DOHH2 (cell line): ENCODE data around the gene BRICD5.

Source experiments
- H3F3A ChIP-seq: fragments of 200-600 bp; sonication (generic), shearing (Covaris generic); 2 replicates; pipeline ENCODE4 v1.6.0; 2016; ENCODE audit warnings: antibody characterized with exemption, mild to moderate bottlenecking; ENCODE audit not compliant: control insufficient read depth, insufficient read depth
- H3K27ac ChIP-seq: fragments of 200-600 bp; sonication (generic); 2 replicates; pipeline ENCODE4 v1.5.1; 2014; ENCODE audit warnings: low read depth, mild to moderate bottlenecking, low read length, moderate library complexity
- H3K27me3 ChIP-seq: fragments of 200-600 bp; sonication (generic); 2 replicates; pipeline ENCODE4 v1.6.1; 2014; ENCODE audit warnings: mild to moderate bottlenecking, low read length, mixed read lengths; ENCODE audit not compliant: control insufficient read depth
- H3K36me3 ChIP-seq: fragments of 200-600 bp; sonication (generic); 2 replicates; pipeline ENCODE4 v1.6.1; 2014; ENCODE audit warnings: mild to moderate bottlenecking, low read length, moderate library complexity, mixed read lengths; ENCODE audit not compliant: control insufficient read depth
- H3K4me1 ChIP-seq: fragments of 200-600 bp; sonication (generic); 2 replicates; pipeline ENCODE4 v1.6.1; 2014; ENCODE audit warnings: mild to moderate bottlenecking, low read length, mixed read lengths; ENCODE audit not compliant: control insufficient read depth
- H3K4me2 ChIP-seq: fragments of 200-600 bp; sonication (generic); 2 replicates; pipeline ENCODE4 v1.6.0; 2014; ENCODE audit warnings: mild to moderate bottlenecking, low read length, moderate library complexity
- H3K4me3 ChIP-seq: fragments of 200-600 bp; sonication (generic); 2 replicates; pipeline ENCODE4 v1.5.1; 2014; ENCODE audit warnings: mild to moderate bottlenecking, low read length, mixed read lengths
- H3K79me2 ChIP-seq: fragments of 200-600 bp; sonication (generic); 2 replicates; pipeline ENCODE4 v1.6.1; 2014; ENCODE audit warnings: mild to moderate bottlenecking, low read length, mixed read lengths; ENCODE audit not compliant: control insufficient read depth
- H3K9me2 ChIP-seq: fragments of 200-600 bp; sonication (generic); replicated peaks from 2 replicates; pipeline ENCODE4 v1.6.1; 2014; ENCODE audit warnings: mild to moderate bottlenecking, low read length, mixed read lengths; ENCODE audit not compliant: control insufficient read depth
- H3K9me3 ChIP-seq: fragments of 200-600 bp; sonication (generic); 2 replicates; pipeline ENCODE4 v1.6.1; 2014; ENCODE audit warnings: antibody characterized with exemption, low read length, mixed read lengths; ENCODE audit not compliant: control insufficient read depth, insufficient read depth
- H4K20me1 ChIP-seq: fragments of 200-600 bp; sonication (generic); 2 replicates; pipeline ENCODE4 v1.6.0; 2014; ENCODE audit warnings: low read depth, mild to moderate bottlenecking, antibody characterized with exemption, low read length, moderate library complexity; ENCODE audit not compliant: control insufficient read depth, insufficient read depth
- EZH2phosphoT487 ChIP-seq: fragments of 200-600 bp; sonication (generic); IDR thresholded peaks from 2 replicates; pipeline ENCODE4 v1.6.1; 2017; ENCODE audit warnings: borderline replicate concordance, mild to moderate bottlenecking, antibody characterized with exemption, low read length, moderate library complexity, mixed read lengths
- TF ChIP-seq, protein P1 (sequence below): fragments of 200-600 bp; sonication (generic); IDR thresholded peaks from one replicate; pipeline ENCODE4 v1.5.1; 2014; ENCODE audit warnings: antibody characterized with exemption, mild to moderate bottlenecking, low read depth, low read length; ENCODE audit not compliant: poor library complexity, severe bottlenecking

The BRICD5 gene

DNA sequence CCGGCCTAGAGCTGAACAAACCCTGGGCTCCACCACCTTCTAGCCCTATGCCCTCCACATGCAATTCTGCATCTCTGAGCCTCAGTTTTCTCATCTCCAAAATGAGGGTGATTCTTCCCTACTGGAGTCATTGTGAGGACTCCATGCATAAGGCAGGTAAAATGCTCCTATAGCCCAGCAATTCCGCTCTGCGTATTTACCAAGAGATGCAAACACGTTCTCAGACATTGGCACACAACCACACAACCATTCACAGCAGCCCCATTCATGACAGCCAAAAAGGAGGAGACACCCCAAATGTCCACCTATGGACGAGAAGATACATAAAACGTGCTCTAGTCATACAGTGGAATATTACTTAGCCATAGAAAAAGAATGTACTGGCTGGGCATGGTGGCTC, 10.3 kb downstream of the BRICD5 start:
- H3K4me2 ChIP-seq = no peak overlapping the region
- H3K9me2 ChIP-seq = no peaks in the 10 kb centered on the region
- peaks cover 14% of the 10 kb centered on the region for H3K4me1 ChIP-seq
- H3K27ac ChIP-seq = no peak overlapping the region
- H3F3A ChIP-seq = no peaks in the 10 kb centered on the region
- peaks cover 1% of the 10 kb centered on the region; the same call in 1 of the 2 replicates for H4K20me1 ChIP-seq
- no peaks in the 10 kb centered on the region for H3K9me3 ChIP-seq
- TF ChIP-seq, protein P1, sequence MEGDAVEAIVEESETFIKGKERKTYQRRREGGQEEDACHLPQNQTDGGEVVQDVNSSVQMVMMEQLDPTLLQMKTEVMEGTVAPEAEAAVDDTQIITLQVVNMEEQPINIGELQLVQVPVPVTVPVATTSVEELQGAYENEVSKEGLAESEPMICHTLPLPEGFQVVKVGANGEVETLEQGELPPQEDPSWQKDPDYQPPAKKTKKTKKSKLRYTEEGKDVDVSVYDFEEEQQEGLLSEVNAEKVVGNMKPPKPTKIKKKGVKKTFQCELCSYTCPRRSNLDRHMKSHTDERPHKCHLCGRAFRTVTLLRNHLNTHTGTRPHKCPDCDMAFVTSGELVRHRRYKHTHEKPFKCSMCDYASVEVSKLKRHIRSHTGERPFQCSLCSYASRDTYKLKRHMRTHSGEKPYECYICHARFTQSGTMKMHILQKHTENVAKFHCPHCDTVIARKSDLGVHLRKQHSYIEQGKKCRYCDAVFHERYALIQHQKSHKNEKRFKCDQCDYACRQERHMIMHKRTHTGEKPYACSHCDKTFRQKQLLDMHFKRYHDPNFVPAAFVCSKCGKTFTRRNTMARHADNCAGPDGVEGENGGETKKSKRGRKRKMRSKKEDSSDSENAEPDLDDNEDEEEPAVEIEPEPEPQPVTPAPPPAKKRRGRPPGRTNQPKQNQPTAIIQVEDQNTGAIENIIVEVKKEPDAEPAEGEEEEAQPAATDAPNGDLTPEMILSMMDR = no peak
- peaks cover 42% of the 10 kb centered on the region for H3K27me3 ChIP-seq
- no peaks in the 10 kb centered on the region for H3K36me3 ChIP-seq
- H3K79me2 ChIP-seq = no peaks in the 10 kb centered on the region
- no peak overlapping the region for H3K4me3 ChIP-seq

DNA sequence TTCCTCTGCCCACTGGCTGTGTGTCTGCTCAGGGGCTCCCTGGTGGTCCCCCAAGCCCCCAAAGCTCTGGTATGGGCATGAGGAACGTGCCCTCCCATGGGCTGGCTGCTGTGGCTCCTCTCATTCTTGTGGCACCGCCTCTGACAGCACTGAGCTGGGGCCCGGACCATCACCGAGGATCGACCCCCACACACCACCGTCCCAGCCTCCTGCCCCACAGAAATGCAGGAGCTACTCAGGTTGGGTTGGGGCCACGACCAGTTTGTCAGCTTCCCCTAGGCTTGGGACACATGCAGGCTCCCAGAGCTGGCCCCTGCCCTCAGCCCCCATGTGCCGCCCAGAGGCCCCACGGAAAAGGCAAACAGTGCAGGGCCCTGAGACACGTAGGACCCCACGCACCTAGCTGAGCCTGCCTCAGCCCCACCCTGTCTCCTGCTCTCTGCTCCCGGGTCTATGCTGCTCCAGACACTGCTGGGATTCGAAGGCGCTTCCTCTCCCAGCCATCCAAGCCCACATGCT, 11.0 kb downstream of the BRICD5 start:
- peaks cover 5% of the 10 kb centered on the region; the same call in 1 of the 2 replicates for H4K20me1 ChIP-seq
- TF ChIP-seq EZH2phosphoT487 = no peak
- TF ChIP-seq, protein P1 = no peak
- H3K27me3 ChIP-seq = peaks cover 49% of the 10 kb centered on the region
- H3F3A ChIP-seq = no peaks in the 10 kb centered on the region
- peaks cover 14% of the 10 kb centered on the region for H3K4me1 ChIP-seq
- H3K36me3 ChIP-seq = no peaks in the 10 kb centered on the region
- no peaks in the 10 kb centered on the region for H3K9me3 ChIP-seq
- no peak overlapping the region for H3K4me3 ChIP-seq
- no peak overlapping the region for H3K4me2 ChIP-seq
- no peak overlapping the region for H3K27ac ChIP-seq
- no peaks in the 10 kb centered on the region for H3K79me2 ChIP-seq
- H3K9me2 ChIP-seq = no peaks in the 10 kb centered on the region

DNA sequence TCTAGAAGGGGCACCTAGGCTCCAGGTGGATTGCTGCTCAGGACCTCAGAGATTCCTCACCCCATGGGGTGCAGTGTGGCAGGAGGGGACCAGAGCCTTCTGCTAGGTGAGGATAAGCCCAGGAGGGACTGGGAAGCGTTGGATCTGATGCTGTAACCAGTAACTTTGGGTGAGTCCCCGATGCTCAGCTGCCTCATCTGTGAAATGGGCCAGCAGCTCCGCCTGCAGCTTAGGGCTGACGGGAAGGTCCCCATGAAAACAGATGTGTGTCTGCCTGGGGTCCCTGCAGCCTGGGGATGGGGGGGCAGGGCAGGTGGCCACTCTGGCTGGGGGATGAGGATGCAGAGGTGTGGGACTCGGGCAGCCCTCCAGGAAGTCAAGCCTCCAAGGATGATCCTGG, 11.6 kb downstream of the BRICD5 start:
- Histone ChIP-seq H3K36me3 (no peaks in the 10 kb centered on the region), H4K20me1 (peaks cover 5% of the 10 kb centered on the region; the same call in 1 of the 2 replicates), H3K4me1 (peaks cover 10% of the 10 kb centered on the region), H3K4me2 (no peak overlapping the region), H3K79me2 (no peaks in the 10 kb centered on the region), H3K9me3 (no peaks in the 10 kb centered on the region), H3K27me3 (peaks cover 55% of the 10 kb centered on the region), H3F3A (no peaks in the 10 kb centered on the region), H3K4me3 (no peak overlapping the region), H3K9me2 (no peaks in the 10 kb centered on the region), H3K27ac (no peak overlapping the region)
- TF ChIP-seq, protein P1 = no peak
- no peak for TF ChIP-seq EZH2phosphoT487
